Neutrophil (primary cell): Measurements from ENCODE around the gene DNAH3.
"Not testable (repeated sequence)": the region's sequence is repeated elsewhere in the genome, so short reads cannot be mapped to it uniquely, and the experiment has no call there.

Experiments
- H3K27ac ChIP-seq: fragments of 200-600 bp; sonication (generic); 2 replicates; pipeline ENCODE4 v1.5.1; 2016; ENCODE audit warnings: mild to moderate bottlenecking, moderate library complexity
- H3K27me3 ChIP-seq: fragments of 200-600 bp; sonication (generic); 2 replicates; pipeline ENCODE4 v1.6.0; 2016; ENCODE audit warnings: mild to moderate bottlenecking
- H3K36me3 ChIP-seq: fragments of 200-600 bp; sonication (generic); 2 replicates; pipeline ENCODE4 v1.5.1; 2017
- H3K4me1 ChIP-seq, 2 experiments: fragments of 200-600 bp in 1 of 2; sonication (generic) in 1 of 2; 1 replicate in 1 of 2; 2 replicates in 1 of 2; pipeline versions ENCODE4 v1.5.1 to v1.6.1; 2013 to 2016; ENCODE audit warnings: low read depth in 1 of 2, low read length in 1 of 2, mild to moderate bottlenecking in 1 of 2, moderate library complexity in 1 of 2; ENCODE audit not compliant: control insufficient read depth in 1 of 2, insufficient read depth in 1 of 2
- H3K4me3 ChIP-seq, 2 experiments: fragments of 200-600 bp in 1 of 2; sonication (generic) in 1 of 2; 1 replicate in 1 of 2; 2 replicates in 1 of 2; pipeline ENCODE4 v1.5.1; 2013 to 2016; ENCODE audit warnings: low read depth in 1 of 2, low read length in 1 of 2, mild to moderate bottlenecking in 1 of 2, moderate library complexity in 1 of 2
- H3K9me3 ChIP-seq: fragments of 200-600 bp; sonication (generic); 2 replicates; pipeline ENCODE4 v1.5.1; 2016
- TF ChIP-seq, protein P1 (sequence below): fragments of 200-600 bp; sonication (generic); IDR thresholded peaks from 2 replicates; pipeline ENCODE4 v1.5.1; 2016; ENCODE audit warnings: antibody characterized with exemption

DNAH3 gene

DNA sequence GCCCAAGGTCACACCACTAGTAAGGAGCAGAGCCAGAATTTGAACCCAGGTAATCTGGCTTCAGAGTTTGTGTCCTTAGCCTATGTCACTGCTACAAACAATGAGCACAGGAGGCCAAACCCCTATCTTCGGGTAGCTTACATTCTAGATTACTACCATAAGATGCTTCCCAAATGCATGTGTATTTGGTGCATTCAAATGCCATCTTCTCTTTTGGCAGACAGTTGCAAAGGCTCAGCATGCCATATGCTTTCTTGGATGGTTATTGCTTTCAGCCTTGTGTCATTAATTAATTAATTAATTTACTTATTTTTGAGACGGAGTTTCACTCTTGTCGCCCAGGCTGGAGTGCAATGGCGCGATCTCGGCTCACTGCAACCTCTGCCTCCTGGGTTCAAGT lies 80.7 kb downstream of the DNAH3 start:
- Histone ChIP-seq H3K4me3 (no peak overlapping the region), H3K36me3 (no peaks in the 10 kb centered on the region), H3K27ac (no peak overlapping the region), H3K27me3 (no peaks in the 10 kb centered on the region), H3K9me3 (no peaks in the 10 kb centered on the region), H3K4me1 (peaks cover under 1 to 4% of the 10 kb centered on the region in 2 experiments)
- TF ChIP-seq, protein P1, sequence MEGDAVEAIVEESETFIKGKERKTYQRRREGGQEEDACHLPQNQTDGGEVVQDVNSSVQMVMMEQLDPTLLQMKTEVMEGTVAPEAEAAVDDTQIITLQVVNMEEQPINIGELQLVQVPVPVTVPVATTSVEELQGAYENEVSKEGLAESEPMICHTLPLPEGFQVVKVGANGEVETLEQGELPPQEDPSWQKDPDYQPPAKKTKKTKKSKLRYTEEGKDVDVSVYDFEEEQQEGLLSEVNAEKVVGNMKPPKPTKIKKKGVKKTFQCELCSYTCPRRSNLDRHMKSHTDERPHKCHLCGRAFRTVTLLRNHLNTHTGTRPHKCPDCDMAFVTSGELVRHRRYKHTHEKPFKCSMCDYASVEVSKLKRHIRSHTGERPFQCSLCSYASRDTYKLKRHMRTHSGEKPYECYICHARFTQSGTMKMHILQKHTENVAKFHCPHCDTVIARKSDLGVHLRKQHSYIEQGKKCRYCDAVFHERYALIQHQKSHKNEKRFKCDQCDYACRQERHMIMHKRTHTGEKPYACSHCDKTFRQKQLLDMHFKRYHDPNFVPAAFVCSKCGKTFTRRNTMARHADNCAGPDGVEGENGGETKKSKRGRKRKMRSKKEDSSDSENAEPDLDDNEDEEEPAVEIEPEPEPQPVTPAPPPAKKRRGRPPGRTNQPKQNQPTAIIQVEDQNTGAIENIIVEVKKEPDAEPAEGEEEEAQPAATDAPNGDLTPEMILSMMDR, result no peak

DNA sequence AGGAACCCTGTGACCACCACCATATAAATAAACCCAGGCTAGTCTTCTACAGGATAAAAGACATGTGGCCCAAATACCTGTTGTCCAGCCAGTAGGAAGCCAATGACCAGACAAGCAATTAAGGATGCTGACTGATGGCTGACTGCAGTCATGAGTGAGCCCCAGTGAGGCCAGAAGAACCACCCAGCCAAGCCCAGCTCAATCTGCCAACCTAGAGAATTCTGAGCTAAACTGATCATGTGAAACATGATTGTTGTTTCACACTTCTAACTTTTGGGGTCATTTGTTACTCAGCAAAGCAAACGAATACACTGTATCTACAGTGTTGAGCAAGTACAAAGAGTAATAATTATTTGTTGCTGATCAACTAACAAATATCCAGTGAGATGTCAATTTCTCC lies 86.4 kb downstream of the DNAH3 start:
- no peak overlapping the region for H3K27ac ChIP-seq
- TF ChIP-seq, protein P1, result no peak
- H3K4me1 ChIP-seq, result no peaks in the 10 kb centered on the region
- H3K36me3 ChIP-seq, result no peaks in the 10 kb centered on the region
- no peaks in the 10 kb centered on the region for H3K9me3 ChIP-seq
- H3K27me3 ChIP-seq, result no peaks in the 10 kb centered on the region
- no peak overlapping the region for H3K4me3 ChIP-seq

DNA sequence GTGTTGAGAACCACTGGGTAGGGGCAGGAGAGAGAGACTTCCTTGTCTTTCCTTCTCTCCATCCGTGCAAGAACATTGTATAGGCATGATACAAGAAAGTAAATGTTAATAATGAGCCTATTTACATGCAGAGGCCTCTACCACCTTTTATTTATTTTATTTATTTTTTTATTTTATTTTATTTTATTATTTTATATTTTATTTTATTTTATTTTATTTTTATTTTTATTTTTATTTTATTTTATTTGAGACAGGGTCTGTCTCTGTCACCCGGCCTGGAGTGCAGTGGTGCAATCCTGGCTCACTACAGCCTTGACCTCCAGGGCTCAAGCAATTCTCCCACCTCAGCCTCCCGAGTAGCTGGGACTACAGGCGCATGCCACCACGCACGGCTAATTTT lies 87.3 kb downstream of the DNAH3 start:
- H3K4me3 ChIP-seq, H3K4me1 ChIP-seq, H3K36me3 ChIP-seq, H3K27ac ChIP-seq, H3K9me3 ChIP-seq, H3K27me3 ChIP-seq: not testable (repeated sequence)

- TF ChIP-seq, protein P1, result no peak
- H3K4me1 ChIP-seq, result no peaks in the 10 kb centered on the region
- H3K27me3 ChIP-seq, result peaks cover 10% of the 10 kb centered on the region
- no peaks in the 10 kb centered on the region for H3K9me3 ChIP-seq
- no peaks in the 10 kb centered on the region for H3K36me3 ChIP-seq
- H3K27ac ChIP-seq, result no peak overlapping the region
- H3K4me3 ChIP-seq, result no peak overlapping the region
Observed at GRCh38 chr16:21060027-21060510, 90.6 kb downstream of the DNAH3 start.

DNA sequence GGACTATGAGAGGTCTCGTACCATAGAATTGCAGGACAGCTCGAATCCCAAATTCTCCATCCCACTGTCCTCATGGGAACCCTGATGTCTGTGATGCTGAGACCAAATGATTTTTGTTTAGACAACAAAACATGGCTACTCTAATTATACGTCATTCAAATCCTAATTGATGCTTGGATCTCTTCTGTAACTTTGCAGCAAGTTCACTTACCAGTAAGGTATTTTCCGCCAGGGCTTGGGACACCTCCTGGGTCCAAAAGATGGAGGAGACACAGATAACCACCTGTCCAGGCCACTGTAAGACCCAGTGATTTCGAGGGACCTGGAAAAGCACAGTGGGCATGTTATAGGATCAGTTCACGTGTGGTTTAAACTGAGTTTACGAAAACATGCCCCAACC lies 92.8 kb downstream of the DNAH3 start:
- no peaks in the 10 kb centered on the region for H3K4me1 ChIP-seq
- peaks cover 28% of the 10 kb centered on the region for H3K27me3 ChIP-seq
- TF ChIP-seq, protein P1, result no peak
- no peaks in the 10 kb centered on the region for H3K9me3 ChIP-seq
- H3K27ac ChIP-seq, result no peak overlapping the region
- no peaks in the 10 kb centered on the region for H3K36me3 ChIP-seq
- no peak overlapping the region for H3K4me3 ChIP-seq

- Histone ChIP-seq H3K4me3 (no peak overlapping the region), H3K27me3 (peaks cover 32% of the 10 kb centered on the region), H3K36me3 (no peaks in the 10 kb centered on the region), H3K4me1 (no peaks in the 10 kb centered on the region), H3K9me3 (no peaks in the 10 kb centered on the region), H3K27ac (no peak overlapping the region)
- TF ChIP-seq, protein P1, result no peak
Observed at GRCh38 chr16:21056396-21056795, 94.2 kb downstream of the DNAH3 start.

DNA sequence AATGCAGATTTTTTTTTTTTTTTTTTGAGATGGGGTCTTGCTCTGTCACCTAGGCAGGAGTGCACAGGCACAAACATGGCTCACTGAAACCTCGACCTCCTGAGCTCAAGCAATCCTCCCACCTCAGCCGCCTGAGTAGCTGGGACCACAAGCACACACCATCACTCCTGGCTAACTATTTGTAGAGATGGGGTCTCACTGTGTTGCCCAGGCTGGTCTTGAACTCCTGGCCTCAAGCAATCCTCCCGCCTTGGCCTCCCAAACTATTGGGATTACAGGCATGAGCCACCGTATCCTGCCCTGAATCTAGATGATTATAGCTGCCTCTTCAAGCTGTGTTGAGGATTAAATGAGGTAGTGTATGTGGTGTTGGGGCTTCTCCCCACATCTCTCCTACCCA lies 94.9 kb downstream of the DNAH3 start:
- not testable (repeated sequence) for H3K27ac ChIP-seq, H3K4me3 ChIP-seq, H3K36me3 ChIP-seq, H3K9me3 ChIP-seq, H3K4me1 ChIP-seq
- H3K27me3 ChIP-seq, result peaks cover 32% of the 10 kb centered on the region
